Lower lobe of right lung (tissue), 2 donors: ENCODE data around the gene DDX17. TPM values are rescaled to one million over a fixed set of nuclear protein-coding genes. Genes with fewer than 3 reads are reported as not detected.

ENCODE experiments used
- ATAC-seq, 2 donors: fragments of 200-7000 bp; cut with Tn5 transposase; one replicate each; pipeline ENCODE4 v1.9.1; 2020 to 2022; ENCODE audit warnings: mild to moderate bottlenecking in 2 of 2, moderate library complexity in 2 of 2
- DNase-seq: peaks from one replicate; pipeline ENCODE4 v3.0.0-alpha.2; 2020
- H3K27ac ChIP-seq: fragments of 200-600 bp; one replicate; pipeline ENCODE4 v1.8.0; 2022
- H3K27me3 ChIP-seq: fragments of 200-600 bp; one replicate; pipeline ENCODE4 v1.8.0; 2022; ENCODE audit warnings: low read depth
- H3K36me3 ChIP-seq: fragments of 200-600 bp; one replicate; pipeline ENCODE4 v1.8.0; 2022; ENCODE audit warnings: mild to moderate bottlenecking
- H3K4me1 ChIP-seq: fragments of 200-600 bp; one replicate; pipeline ENCODE4 v1.8.0; 2022
- H3K4me3 ChIP-seq: fragments of 200-600 bp; one replicate; pipeline ENCODE4 v1.8.0; 2022; ENCODE audit warnings: mild to moderate bottlenecking
- H3K9me3 ChIP-seq: fragments of 200-600 bp; one replicate; pipeline ENCODE4 v1.8.0; 2022
- CTCF ChIP-seq: fragments of 200-600 bp; IDR thresholded peaks from one replicate; pipeline ENCODE4 v1.8.0; 2022; ENCODE audit warnings: antibody characterized with exemption, mild to moderate bottlenecking
- intact Hi-C: fragments of 100-400 bp; cut with DNase I; formaldehyde crosslinking; loops from one replicate; pipeline ENCODE4 v1.11.0; 2022
- total RNA-seq: library from RNA; stranded (reverse); fragmentation: NEBNext Ultra II Directional; extraction: Animal tissue kit (Norgen Biotek cat#: 25700); gene quantifications from one replicate; pipeline ENCODE4 v1.2.1, GENCODE V29; 2021
- donor health status: DM: no; HTN: yes; CAD: no; lungs with severe emphysema.

Gene DDX17
- total RNA-seq, 1 donor from 2014 or later, result 457 TPM

GRCh38 chr22:38435965-38436364 lies 70.1 kb downstream of the DDX17 start:
- no peak overlapping the region for H3K27ac ChIP-seq

GRCh38 chr22:38435010-38435409 lies 71.1 kb downstream of the DDX17 start:
- Histone ChIP-seq H3K4me1 (no peaks in the 10 kb centered on the region), H3K27ac (no peak overlapping the region), H3K9me3 (no peaks in the 10 kb centered on the region), H3K4me3 (no peak overlapping the region), H3K36me3 (no peaks in the 10 kb centered on the region), H3K27me3 (peaks cover 4% of the 10 kb centered on the region)
- ATAC-seq (no peak), DNase-seq (no peak)
- TF ChIP-seq CTCF, result no peak
- intact Hi-C loops, result no loop called here

More at GRCh38 chr22:38435965-38436364, 70.1 kb downstream of the DDX17 start:
- no peak for DNase-seq
- ATAC-seq, result no peak
- intact Hi-C loops, result no loop called here
- H3K9me3 ChIP-seq, result no peaks in the 10 kb centered on the region
- TF ChIP-seq CTCF, result no peak
- H3K4me1 ChIP-seq, result no peaks in the 10 kb centered on the region
- no peak overlapping the region for H3K4me3 ChIP-seq
- H3K36me3 ChIP-seq, result no peaks in the 10 kb centered on the region
- H3K27me3 ChIP-seq, result peaks cover 4% of the 10 kb centered on the region

GRCh38 chr22:38433871-38434270 lies 72.2 kb downstream of the DDX17 start:
- Histone ChIP-seq H3K4me1 (no peaks in the 10 kb centered on the region), H3K36me3 (no peaks in the 10 kb centered on the region), H3K27ac (no peak overlapping the region), H3K9me3 (no peaks in the 10 kb centered on the region), H3K4me3 (no peak overlapping the region), H3K27me3 (peaks cover 4% of the 10 kb centered on the region)
- ATAC-seq, result no peak
- TF ChIP-seq CTCF, result no peak
- no peak for DNase-seq
- intact Hi-C loops, result no loop called here

Other genes with a start within 250 kb of the DDX17 start
- gene TMEM184B, start 233.3 kb downstream of the DDX17 start, total RNA-seq, result 77.7 TPM
- 126 TPM for gene CSNK1E, start 188.9 kb downstream of the DDX17 start, total RNA-seq
- gene KCNJ4, start 51.1 kb downstream of the DDX17 start, total RNA-seq, result not detected
- gene KDELR3, start 38.2 kb downstream of the DDX17 start, total RNA-seq, result 8.3 TPM
- 0.97 TPM for gene DMC1, start 63.9 kb upstream of the DDX17 start, total RNA-seq
- gene FAM227A, start 150.1 kb upstream of the DDX17 start, total RNA-seq, result 3.4 TPM
- gene CBY1, start 150.3 kb upstream of the DDX17 start, total RNA-seq, result 30.8 TPM
- 42.2 TPM for gene TOMM22, start 175.6 kb upstream of the DDX17 start, total RNA-seq
- 44.7 TPM for gene JOSD1, start 194.6 kb upstream of the DDX17 start, total RNA-seq
- gene GTPBP1, start 199.6 kb upstream of the DDX17 start, total RNA-seq, result 66.7 TPM
- gene SUN2, start 249.7 kb upstream of the DDX17 start, total RNA-seq, result 209 TPM